ENCODE results near the gene SLC30A2.

The SLC30A2 gene

DNA sequence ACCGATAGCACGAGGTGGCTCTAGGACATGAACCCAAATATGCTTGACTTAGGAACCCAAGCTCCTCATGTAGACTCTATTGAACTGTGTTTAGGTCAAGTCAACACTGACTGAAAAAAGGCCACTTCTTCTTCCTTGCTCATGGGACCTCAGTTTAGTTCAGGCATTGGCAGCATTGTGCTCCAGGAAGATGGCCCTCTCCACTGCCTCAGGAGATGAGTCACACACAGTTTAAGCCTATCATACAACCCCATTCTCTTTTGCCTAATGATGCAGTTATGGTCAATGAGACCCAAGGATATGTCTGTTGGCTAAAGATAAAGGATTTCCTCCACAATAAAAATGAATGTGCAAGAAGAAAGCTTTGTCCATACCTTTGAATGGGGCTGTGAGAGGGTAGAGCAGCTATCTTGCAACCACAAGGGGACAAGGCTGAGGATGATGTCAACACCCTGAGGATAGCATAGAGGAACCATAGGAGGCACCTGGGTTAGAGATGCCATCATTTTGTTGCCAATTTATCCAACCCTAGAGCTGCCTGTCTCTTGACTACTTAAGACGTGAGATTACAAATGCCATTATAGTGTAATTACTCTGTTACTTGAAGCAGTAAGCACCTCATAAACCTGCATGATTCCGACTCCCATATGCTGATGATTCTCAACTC lies 24.5 kb upstream of the SLC30A2 start:
- no peak for DNase-seq (ENCODE audit: low read depth in 1 of 2, low spot score in 1 of 2)

DNA sequence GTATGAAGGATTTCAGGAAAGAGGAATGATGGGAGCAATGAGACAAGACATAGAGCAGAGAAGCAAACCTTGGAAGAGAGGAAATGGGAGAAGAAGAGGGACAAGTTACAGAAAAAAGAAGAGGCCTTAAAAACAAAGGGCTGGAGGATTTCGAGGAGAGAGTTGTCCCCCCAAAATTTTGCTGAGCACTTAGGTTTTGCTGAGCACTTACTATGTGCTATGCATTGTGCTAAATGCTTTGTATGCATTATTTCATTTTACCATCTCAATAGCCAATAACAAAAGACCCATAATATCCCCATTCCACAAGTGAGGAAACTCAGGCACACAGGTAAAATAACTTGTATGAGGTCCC lies 24.0 kb upstream of the SLC30A2 start:
- DNase-seq (ENCODE audit: low read depth in 1 of 2, low spot score in 1 of 2) = no peak

DNA sequence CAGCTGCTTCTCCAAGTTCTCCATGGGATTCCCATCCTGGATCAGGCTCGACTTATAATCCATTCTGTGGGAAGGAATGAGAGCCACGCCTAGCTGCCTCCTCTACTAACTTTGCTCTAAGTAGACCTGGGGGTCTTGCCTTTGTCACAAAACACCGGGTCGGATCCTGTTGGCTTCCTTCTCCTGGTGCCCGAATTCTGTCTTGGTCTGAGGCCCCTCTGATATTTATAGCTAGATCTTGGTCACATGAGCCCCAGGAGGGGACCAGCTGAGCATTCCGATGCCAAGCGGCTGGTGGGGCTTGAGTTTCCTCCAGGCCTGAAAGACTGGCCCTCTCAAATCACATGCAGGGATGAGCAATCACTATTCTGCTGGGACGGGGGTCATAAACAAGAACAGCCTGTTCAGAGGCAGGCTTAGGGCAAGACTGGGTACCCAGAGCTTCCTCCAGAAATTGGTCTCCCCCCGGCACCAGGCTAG lies 21.6 kb upstream of the SLC30A2 start, which contains the start of gene TRIM63:
Gene TRIM63, minus strand, starts transcription at position 199 of the 480 bp plus-strand sequence. Its CDS starts 136 bp downstream, at position 63.
- no peak for DNase-seq (ENCODE audit: low read depth in 1 of 2, low spot score in 1 of 2)

DNA sequence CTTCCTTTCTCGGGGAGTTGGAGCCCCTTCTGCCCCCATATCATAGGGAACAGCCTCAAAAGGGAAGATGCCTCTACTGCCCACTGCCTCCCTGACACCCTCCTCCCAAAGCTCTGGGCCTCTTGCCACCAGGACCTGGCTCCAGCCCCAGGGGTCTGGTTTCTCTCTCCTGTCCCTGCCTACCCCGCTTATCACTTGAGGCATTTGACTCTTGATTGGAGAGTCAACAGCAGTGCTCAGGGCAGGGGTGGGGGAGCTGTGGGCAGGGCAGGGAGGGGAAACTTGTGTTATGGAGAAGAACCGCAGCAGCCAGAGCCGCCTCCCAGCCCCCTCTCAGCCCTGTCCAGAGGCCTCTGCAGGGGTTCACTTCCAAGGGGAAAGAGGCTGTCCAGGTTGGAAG lies 20.9 kb upstream of the SLC30A2 start:
- DNase-seq (ENCODE audit: low read depth in 1 of 2, low spot score in 1 of 2) = no peak

DNA sequence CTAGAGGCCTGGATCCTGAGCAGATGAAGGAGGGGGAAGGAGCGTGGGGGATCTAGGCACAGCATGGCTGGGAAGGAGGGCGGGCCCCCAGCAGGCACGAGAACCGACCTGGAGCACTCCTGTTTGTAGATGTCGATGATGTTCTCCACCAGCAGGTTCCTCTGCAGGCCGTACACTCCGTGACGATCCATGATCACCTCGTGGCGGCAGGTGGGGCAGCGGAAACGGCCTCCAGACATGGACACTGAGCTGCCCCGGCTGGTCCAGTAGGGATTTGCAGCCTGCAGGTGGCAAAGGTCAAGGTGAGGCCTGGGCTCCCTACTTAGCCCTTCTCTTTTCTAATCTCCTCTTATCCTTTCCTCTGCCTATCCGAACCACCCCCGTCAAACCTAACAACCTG lies 20.2 kb upstream of the SLC30A2 start:
- DNase-seq (ENCODE audit: low read depth in 1 of 2, low spot score in 1 of 2) = no peak

DNA sequence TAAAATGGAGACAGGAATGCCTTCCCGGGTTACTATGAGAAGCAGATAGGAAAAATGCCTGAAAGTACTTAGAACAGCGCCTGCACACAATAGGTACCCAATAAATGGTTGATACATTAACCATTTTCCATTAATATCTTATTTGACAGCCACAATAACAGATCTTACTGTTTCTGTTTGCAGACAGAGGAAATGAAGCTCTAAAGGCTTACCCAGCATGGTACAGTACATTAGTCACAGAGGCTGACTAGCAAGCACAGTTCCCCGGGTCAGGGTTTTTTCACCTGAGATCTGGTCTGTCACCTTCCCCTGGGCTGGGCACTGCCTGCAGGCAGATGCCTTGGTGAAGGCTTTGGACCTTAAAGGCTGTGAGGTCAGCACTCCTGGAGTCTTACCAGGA lies 18.6 kb upstream of the SLC30A2 start:
- DNase-seq (ENCODE audit: low read depth in 1 of 2, low spot score in 1 of 2) = no peak

DNA sequence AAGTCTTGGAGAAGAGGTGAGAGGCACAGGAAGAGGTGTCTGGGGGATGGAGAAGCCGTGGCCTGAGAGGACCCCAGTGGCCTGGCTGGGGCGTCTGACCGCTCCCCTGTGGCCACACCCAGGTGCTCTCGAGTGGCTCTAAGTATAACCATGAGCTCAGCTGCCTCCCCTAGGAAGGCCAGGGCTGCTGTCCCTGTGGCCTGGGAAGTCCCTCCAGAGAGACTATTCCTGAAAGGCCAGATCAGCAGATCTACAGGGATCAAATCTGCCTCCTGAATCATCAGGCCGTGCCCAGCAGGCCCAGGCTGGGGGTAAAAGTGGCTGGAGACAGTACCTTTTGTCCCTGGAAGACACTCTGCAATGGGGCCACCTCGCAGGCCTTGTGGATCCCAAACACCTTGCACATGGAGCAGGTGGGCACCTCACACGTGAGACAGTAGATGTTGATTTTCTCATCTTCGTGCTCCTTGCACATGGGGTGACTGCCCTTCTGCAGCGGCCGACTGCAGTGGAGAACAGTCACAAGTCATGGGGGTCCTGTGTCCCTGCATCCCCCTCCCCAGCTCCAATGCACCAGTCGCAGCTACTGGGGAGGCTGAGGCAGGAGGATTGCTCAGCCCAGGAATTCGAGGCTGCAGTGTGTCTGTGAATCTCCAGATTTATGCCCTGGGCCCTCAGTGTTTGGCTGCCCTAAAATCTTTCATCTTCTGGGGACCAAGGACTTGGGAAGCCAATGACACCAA lies 15.1 kb upstream of the SLC30A2 start:
- DNase-seq (ENCODE audit: low read depth in 1 of 2, low spot score in 1 of 2) = no peak

DNA sequence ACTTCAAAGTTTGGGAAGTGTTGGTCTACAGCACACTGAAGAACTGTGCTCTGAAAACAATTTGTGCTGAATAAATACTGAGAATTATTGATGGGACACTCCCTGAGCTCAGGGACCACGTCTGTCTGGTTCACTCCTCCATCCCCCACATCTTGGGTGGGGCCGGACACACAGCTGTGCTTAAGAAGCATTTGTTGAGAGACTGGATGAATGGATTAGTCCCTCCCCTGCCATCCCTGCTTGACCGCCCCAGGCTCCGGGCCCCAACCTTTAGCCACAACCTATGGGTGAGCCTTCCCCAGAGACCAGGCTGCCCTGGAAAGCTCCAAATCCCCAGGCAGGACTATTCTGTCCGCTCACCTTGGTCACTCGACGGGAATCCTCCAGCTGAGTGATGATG lies 14.0 kb upstream of the SLC30A2 start:
- DNase-seq (ENCODE audit: low read depth in 1 of 2, low spot score in 1 of 2) = no peak

DNA sequence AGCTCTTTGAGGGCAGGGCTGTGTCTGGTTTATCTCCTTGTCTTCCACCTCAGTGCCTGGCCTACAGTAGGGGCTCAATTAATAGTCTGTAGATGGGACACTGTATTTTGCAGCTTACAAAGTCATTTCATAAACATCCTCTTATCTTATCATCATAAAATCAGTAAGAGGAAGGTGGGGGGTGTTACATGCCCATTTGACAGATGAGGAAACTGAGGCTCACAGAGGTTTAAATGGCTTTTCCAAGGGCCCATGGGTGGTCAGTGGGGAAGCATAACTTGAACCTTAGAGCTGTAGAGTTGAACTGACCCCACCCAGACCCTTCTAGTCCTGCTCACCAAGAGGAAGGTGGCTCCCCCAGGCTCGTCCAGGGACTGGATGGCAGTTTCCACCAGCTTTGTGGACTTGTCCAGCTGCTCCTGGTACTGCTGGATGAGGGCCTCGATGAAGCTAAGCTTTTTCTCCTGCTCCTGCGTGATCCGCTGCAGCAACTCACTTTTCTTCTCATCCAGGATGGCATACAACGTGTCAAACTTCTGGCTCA lies 12.2 kb upstream of the SLC30A2 start:
- no peak for DNase-seq (ENCODE audit: low read depth in 1 of 2, low spot score in 1 of 2)

DNA sequence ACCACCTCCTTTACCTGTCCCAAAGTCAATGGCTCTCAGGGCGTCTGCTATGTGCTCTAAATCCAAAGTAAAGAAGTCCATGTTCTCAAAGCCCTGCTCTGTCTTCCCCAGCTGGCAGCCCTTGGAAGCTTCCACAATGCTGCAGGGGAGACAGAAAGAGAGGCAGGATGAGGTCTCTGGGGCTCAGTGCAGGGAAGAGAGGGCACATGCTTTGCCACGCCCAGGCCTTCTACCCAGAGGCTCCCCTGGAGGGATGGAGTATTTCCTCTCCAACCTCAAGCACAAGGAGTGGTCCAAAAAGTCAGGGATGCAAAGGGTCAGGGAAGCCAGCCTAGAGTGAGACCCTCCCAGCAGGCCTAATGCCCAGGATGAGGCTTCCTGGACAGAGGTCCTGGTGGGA lies 11.3 kb upstream of the SLC30A2 start:
- no peak for DNase-seq (ENCODE audit: low read depth in 1 of 2, low spot score in 1 of 2)

DNA sequence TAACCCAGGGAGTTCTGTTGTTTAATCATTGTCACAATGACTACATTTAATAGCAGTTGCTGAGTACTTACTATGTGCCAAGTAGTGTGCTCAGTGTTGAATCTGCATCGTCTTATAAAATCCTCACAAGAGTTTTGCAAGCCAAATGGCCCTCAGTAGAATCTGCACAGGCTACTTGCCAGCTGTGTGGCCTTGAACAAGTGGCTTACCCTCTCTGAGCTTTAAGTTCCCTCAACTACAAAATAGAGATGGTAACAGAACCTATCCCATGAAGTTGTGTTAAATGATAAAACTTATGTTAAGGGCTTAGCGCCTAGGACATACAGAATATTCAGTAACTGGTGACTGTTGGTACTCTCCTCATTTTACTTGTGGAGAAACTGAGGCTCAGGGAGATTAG lies 9.1 kb upstream of the SLC30A2 start:
- DNase-seq (ENCODE audit: low read depth in 1 of 2, low spot score in 1 of 2) = no peak

DNA sequence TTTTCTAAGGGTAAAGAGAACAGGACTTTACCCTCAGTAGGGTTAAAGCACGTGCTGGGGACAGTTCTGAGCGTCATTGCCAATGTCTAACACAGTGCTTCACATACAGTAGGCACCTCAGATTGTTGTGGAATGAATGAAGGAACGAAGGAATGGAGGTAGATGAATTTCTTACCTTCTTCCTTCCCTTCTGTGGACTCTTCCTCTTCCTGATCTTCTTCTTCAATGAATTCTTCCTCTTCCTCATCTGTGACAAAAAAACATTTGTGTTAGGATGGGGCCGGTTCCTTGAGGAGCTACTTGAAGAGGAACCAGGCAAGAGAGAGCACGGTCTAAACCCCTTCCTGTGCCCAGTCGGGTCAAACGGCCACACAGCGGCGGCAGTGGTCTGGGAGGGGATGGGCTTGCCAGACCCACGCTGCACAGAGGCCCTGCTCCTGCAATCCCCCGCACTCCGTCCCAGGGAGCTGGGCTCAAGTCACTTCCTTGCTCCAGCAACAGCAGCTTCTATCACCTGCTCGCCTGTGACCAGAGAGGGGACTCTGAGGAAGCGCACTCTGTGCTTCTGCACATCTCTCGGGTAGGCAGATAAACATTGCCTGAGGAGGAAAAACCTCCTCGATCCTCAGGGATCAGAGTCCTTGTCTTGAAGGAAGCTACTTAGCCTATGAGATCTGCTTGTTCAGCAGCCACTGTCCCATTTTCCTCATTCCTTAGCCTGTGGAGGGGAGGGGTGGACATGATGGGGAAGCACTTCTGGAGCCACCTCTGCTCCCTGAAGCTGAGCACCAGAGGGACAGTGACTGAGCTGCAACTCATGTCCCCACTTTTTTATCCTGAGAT lies 8.0 kb upstream of the SLC30A2 start:
- no peak for DNase-seq (ENCODE audit: low read depth in 1 of 2, low spot score in 1 of 2)

DNA sequence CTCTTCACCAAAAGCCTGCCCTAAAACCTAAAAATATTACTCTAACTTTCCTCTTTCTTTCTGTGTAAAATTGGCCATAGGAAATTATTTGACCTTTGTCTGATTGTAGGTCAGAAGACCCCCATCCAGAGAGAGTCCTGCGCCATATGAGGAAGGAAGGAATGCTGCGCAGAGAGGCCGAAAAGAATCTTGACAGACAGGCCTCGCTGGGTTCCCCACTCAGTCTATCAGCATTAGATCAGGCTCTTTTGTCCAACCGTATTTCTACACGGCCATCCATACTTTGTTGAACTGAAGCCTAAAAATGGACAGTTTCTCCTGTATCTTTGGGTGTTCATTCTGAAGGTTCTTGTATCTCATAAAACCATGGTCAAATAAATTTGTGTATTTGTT lies 4.3 kb upstream of the SLC30A2 start:
- DNase-seq (ENCODE audit: low read depth in 1 of 2, low spot score in 1 of 2) = no peak

DNA sequence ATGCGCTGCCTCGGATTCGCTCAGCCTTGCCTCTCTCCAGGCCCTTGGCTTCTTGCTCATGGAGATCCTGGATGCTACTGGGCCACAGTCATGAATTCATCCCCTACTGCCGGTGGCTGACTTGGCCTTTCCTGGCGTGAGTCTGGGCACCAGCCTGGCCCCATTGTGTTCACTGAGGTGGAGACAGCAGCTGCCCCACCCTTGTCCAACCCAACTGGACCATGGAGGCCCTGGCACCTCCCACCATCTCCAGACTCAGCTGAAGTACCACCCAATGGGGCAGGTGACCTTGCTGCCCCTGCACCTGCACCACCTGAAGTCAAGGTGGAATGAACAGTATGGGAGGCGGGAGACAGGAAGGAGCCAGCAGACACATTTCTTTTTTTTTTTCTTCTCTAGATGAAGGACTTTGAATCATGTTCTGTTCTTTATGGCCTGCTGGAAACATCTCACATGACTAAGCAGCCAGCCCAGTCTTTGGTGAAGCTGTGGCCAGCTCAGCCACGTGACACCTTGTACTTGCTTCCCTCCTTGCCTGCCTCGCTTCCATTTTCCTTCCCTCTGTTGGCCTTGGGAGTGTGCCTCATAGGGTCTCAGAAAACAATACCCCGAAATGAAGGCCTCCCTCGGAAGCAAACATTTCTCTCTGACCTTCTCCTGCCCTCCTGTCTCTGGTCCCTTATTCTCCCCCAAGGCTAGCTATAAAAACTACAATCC lies 3.8 kb upstream of the SLC30A2 start:
- DNase-seq (ENCODE audit: low read depth in 1 of 2, low spot score in 1 of 2) = no peak

DNA sequence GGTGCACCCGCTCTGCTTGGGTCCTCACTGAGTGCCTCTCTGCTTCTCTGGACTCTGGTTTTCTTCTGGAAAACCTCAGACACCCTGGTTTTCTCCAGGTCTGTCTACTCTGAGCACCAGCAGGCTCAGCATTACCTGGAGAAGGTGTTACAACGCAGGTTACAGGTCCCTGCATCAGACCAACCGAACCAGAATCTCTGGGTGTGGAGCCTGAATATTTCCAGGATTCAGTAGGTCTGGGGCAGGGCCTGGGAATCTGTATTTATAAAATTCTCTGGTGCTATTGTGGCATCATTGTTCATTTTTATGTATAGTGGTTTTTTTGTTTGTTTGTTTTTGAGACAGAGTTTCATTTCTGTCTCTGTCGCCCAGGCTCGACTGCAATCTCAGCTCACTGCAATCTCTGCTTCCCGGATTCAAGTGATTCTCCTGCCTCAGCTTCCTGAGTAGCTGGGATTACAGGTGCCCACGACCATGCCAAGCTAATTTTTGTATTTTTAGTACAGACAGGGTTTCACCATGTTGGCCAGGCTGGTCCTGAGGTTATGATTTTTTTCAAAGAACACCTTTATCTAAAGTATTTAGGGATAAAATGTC lies 1.5 kb upstream of the SLC30A2 start:
- no peak for DNase-seq (ENCODE audit: low read depth in 1 of 2, low spot score in 1 of 2)

DNA sequence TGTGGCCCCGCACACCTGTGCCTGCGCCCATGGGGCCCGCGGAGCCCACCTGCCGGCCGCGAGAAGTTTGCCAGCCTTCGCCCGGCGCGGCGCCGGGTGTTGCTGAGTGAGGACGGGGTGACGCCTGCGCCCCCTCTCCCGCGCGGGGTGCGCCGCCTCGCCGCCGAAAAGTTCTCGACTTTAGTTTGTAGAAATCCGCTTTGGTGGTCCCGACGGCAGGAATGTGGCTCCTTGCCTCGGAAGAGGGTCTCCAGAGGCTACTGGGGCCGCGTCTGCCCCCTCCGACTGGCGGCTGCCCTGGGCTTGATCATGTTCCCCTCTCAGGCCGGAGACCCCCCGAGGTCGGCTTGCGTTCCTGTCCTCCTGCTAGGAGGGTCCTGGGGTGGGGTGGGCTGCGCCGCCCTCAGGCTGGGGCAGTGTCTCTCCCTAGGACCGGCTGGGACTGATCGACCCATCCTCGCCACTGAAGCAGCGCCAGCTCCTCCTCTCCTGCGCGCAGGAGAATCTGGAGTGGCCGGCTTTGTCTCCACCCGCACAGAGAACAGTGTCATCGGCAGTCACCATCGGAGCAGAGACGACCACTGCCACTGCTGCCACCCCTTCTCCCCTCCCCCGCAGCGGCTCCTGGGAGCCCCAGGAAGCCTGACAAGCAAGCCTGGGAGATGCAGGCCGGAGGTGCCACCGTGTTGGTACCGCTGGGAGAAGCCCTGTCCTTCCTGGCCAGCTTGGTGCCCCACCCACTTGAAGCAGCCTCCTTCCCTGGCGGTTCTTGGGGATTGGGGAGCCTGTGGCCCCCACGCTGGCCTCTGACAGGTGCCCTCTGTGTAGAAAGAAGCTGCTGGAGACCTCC lies 553 bp upstream of the SLC30A2 start:
- no peak for DNase-seq (ENCODE audit: low read depth in 1 of 2, low spot score in 1 of 2)

DNA sequence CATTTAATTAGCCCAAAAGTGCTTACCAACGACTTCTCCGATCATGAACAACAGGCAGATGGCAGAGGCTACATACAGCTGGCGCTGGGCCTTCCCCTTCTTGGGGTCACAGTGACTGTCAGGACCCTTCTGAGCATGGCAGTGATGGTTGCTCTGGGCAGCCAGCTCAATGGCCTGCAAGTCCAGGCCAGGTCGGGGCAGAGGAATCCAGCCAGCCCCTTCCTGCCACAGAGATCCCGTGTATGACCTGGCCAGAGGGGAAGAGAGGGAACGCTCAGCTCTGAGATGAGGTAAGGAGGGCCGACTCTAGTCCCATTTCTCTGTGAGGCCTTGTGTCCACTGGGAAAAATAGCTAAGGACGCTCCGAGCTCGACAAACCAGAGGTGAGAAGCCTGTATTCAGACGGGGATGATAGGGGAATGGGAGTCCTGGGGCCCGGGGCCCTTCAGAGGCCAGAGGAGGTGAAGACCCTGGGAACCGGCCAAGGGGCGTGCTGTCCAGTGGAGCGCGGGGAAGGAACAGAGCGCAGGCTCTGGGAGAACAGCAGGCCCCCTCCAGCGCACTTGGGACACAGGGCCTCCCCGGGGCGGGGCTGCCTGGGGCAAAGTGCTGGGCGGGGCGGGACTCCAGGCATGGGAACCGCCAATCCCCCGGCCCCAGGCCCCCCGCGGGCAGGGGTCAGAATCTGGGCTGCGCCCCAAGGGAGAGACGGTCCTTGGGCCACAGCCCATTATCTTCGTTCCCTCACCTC lies 772 bp downstream of the SLC30A2 start:
- DNase-seq (ENCODE audit: low read depth in 1 of 2, low spot score in 1 of 2) = no peak

DNA sequence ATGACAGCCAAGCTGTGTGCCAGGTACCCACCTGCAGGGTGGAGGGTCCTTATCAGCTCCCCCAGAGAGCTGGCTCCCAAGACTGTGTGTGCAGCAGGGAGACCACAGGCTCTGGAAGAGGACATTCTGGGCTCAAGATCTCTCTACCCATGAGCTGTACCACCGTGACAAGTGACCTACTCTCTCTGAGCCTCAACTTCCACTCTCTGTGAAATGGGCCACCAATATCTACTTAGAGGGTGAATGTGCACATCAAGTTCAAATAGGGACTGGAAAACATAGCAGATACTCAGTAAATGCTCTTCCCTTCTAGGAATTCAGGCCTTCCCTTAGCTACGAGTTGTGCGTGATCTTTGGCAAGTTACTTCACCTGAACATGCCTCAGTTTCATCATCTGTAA lies 1.5 kb downstream of the SLC30A2 start:
- no peak for DNase-seq (ENCODE audit: low read depth in 1 of 2, low spot score in 1 of 2)

DNA sequence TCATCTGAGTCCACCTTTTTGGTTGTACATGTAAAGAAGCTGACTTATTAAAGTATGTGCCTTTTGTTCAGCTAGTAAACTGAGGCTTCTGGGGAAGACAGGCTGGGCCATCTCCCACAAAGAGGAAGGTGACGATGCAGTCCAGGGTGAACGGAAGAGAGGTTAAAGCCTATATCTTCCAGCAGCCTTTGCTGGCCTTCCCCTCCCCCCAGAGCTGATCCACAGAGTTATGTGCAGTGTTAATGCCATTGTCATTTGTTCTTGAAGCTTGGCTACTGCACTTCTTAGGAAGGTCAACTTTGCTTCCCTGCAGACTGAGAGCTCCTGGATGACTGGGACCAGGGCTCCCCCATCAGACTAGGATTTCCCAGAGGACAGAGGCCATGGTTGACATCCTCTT lies 2.2 kb downstream of the SLC30A2 start:
- DNase-seq (ENCODE audit: low read depth in 1 of 2, low spot score in 1 of 2) = no peak

All from activated CD4-positive, alpha-beta T cell treated with anti-CD3 and anti-CD28 coated beads, Interleukin-2, amount 50 U/mL, for 24 hours (primary cell).